Choroid plexus epithelial cell (primary cell): ENCODE measurements around the gene PRPF6.
A peak's percentile ranks its signal among the peaks of the same experiment; 100 is the strongest.

Experiments used
- DNase-seq: peaks from one replicate; pipeline ENCODE4 v3.0.0-alpha.2; 2010; ENCODE audit warnings: low read depth
- H3K4me3 ChIP-seq: 2 replicates; pipeline ENCODE4 v1.5.1; 2011; ENCODE audit warnings: low read depth, mild to moderate bottlenecking, control low read depth, low read length, moderate library complexity
- TF ChIP-seq, protein P1 (sequence below): conservative IDR thresholded peaks from 2 replicates; pipeline ENCODE4 v1.5.1; 2011; ENCODE audit warnings: low read depth, mild to moderate bottlenecking, control low read depth, inconsistent platforms, low read length, moderate library complexity

Gene PRPF6

GRCh38 chr20:64063389-64064144 lies 82.6 kb downstream of the PRPF6 start:
- no peak for DNase-seq
- TF ChIP-seq, protein P1, sequence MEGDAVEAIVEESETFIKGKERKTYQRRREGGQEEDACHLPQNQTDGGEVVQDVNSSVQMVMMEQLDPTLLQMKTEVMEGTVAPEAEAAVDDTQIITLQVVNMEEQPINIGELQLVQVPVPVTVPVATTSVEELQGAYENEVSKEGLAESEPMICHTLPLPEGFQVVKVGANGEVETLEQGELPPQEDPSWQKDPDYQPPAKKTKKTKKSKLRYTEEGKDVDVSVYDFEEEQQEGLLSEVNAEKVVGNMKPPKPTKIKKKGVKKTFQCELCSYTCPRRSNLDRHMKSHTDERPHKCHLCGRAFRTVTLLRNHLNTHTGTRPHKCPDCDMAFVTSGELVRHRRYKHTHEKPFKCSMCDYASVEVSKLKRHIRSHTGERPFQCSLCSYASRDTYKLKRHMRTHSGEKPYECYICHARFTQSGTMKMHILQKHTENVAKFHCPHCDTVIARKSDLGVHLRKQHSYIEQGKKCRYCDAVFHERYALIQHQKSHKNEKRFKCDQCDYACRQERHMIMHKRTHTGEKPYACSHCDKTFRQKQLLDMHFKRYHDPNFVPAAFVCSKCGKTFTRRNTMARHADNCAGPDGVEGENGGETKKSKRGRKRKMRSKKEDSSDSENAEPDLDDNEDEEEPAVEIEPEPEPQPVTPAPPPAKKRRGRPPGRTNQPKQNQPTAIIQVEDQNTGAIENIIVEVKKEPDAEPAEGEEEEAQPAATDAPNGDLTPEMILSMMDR, result no peak
- peak overlapping the region; percentile 79 for H3K4me3 ChIP-seq

DNA sequence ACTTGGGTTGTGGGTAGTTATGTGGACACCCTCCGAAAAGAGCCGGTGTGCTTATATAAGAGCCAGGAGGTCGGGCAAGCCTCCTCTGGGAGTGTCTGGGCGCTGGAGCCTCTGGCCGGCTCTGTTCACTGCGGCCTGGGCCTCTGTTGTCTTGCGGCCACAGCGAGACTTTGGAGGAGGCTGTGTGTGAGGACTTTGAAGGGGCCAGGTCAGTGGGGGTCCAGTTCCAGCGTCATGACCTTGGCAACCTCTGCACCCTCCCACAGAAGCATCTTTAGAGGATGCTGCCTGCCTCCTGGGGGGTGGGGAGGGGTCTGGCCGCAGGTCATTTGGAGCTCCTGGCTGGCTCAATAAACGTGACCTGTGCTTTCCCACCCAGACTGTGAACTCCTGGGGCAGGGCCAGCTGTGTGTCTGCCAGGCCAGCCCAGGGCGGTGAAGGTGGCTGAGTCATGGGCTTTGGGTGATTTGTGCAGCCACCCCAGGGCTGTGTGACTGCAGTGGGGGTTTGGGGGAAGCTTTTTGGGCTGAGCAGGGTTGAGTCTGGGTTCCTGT lies 83.3 kb downstream of the PRPF6 start:
- peak overlapping the region; percentile 79 for H3K4me3 ChIP-seq
- no peak for DNase-seq

DNA sequence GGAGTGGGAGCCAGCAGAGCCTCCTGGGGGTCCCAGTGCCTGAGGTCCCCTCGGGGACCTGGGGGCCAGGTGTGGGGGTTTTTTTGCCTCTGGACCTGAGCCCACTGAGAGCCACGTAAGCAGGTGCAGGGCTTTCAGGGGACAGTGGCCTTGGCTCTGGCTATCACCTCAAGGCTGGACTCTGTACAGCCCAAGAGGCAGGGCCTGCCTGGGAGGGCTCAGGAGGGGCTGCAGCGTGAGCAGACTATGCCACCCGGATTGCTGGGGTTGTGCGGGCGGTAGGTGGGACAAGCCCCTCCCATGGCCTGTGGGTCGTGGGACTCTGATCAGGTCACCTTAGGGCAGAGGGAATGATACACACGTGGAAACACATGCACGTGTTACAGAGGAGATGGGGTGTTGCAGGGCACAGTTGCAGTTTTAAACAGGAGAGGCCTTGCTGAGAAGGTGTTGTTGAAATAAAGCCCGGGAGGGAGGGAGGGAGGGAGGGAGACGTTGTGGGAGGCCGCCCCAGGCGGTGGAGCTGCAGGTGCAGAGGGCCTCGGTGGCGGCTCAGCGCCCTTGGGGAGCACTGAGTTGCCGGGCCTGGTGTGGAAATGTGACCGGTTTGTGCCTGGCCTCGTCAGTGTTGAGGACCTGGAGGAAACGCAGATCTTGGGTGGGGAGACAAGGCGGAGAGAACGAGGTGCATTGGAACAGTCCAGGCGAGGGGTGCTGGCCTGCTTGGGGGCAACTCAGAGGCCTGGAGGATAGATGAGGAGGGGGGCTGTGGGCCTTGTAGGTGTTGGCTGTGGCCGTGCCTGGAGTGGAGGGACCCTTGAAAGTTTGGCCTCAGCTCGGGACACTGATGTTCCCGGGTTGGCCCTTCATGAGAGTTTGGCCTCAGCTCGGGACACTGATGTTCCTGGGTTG lies 84.4 kb downstream of the PRPF6 start:
- TF ChIP-seq, protein P1, result no peak
- H3K4me3 ChIP-seq, result no peak overlapping the region
- no peak for DNase-seq

More for the DNA sequence above, 83.3 kb downstream of the PRPF6 start:
- TF ChIP-seq, protein P1, result no peak

DNA sequence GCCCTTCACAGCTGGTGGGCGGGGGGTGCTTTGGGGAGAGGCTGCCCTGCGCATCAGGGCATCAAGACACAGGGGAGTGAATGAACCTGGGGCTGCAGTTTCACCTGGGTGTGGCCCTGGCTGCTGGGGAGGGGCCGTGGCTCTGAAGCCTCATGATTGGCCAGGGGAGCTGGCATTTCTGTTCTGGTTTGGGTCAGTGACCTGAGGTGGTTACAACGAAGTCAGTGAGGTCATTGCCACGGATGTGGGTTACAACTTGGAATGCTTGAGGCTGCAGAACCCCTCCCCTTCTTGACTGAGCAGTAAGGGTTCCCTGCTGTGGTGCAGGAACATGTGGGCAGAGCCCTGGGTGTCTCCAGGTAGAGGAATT lies 85.0 kb downstream of the PRPF6 start:
- TF ChIP-seq, protein P1, result no peak
- peak; percentile 89 for DNase-seq
- no peak overlapping the region for H3K4me3 ChIP-seq

GRCh38 chr20:64067005-64067632 lies 86.2 kb downstream of the PRPF6 start:
- H3K4me3 ChIP-seq, result no peak overlapping the region
- TF ChIP-seq, protein P1, result no peak
- no peak for DNase-seq

GRCh38 chr20:64067733-64068307 lies 86.9 kb downstream of the PRPF6 start:
- H3K4me3 ChIP-seq, result no peak overlapping the region
- TF ChIP-seq, protein P1, result no peak

More at GRCh38 chr20:64067733-64068307, 86.9 kb downstream of the PRPF6 start:
- DNase-seq, result no peak
